Activated CD8-positive, alpha-beta memory T cell treated with anti-CD3 and anti-CD28 coated beads, Interleukin-2, amount 50 U/mL, for 1 hour (primary cell): Measurements from ENCODE around the gene CDC34.

Experiments
- DNase-seq: peaks from one replicate; pipeline ENCODE4 v3.0.0-alpha.2; 2020; ENCODE audit errors: extremely low read depth

The CDC34 gene

GRCh38 chr19:497491-497868 is 34.1 kb upstream of the CDC34 start:
- DNase-seq = no peak

- no peak for DNase-seq
These were observed 33.6 kb upstream of the CDC34 start for GRCh38 chr19:497869-498510.

GRCh38 chr19:498511-498891 is 33.1 kb upstream of the CDC34 start:
- no peak for DNase-seq

GRCh38 chr19:498977-499623 is 32.5 kb upstream of the CDC34 start:
- no peak for DNase-seq

- DNase-seq = no peak
These were observed 29.9 kb upstream of the CDC34 start for GRCh38 chr19:501646-502045.

- DNase-seq = no peak
These were observed 26.9 kb upstream of the CDC34 start for GRCh38 chr19:504616-505015.

- peak; percentile 95 for DNase-seq
These were observed 24.9 kb upstream of the CDC34 start for GRCh38 chr19:506404-507285.

GRCh38 chr19:507286-508203 is 24.0 kb upstream of the CDC34 start, which contains the start of gene TPGS1:
Gene TPGS1 (plus strand): TSS chr19:507497. CDS start chr19:507507, 10 bp downstream.
- DNase-seq = peak; percentile 79

GRCh38 chr19:508204-509150 is 23.1 kb upstream of the CDC34 start:
- no peak for DNase-seq

- peak; percentile 85 for DNase-seq
These were observed 20.9 kb upstream of the CDC34 start for GRCh38 chr19:510606-511100.

GRCh38 chr19:511101-511851 is 20.3 kb upstream of the CDC34 start:
- DNase-seq = peak; percentile 82

- DNase-seq = no peak
These were observed 18.8 kb upstream of the CDC34 start for GRCh38 chr19:512547-513365.

- DNase-seq = no peak
These were observed 18.0 kb upstream of the CDC34 start for GRCh38 chr19:513368-514165.

GRCh38 chr19:514166-514663 is 17.3 kb upstream of the CDC34 start:
- no peak for DNase-seq

- no peak for DNase-seq
These were observed 13.6 kb upstream of the CDC34 start for GRCh38 chr19:517721-518597.

GRCh38 chr19:518598-519231 is 12.8 kb upstream of the CDC34 start:
- no peak for DNase-seq
